Transverse colon (tissue), 4 donors: Measurements from ENCODE around the gene OSBPL3. TPM values are rescaled to one million over a fixed set of nuclear protein-coding genes. Genes with fewer than 3 reads are reported as not detected.

ENCODE experiments used
- DNase-seq: peaks from one replicate; pipeline ENCODE4 v3.0.0-alpha.2; 2019
- H3K27ac ChIP-seq, 4 donors: fragments of 200-600 bp; sonication (generic); 2 replicates each; pipeline ENCODE4 v1.5.1; 2016 to 2018; ENCODE audit warnings: inconsistent platforms in 4 of 4
- H3K27me3 ChIP-seq: fragments of 200-600 bp; sonication (generic); 2 replicates; pipeline ENCODE4 v1.5.1; 2017; ENCODE audit warnings: inconsistent platforms
- H3K36me3 ChIP-seq, 4 donors: fragments of 200-600 bp; sonication (generic); 2 replicates each; pipeline ENCODE4 v1.5.1; 2017 to 2019; ENCODE audit warnings: inconsistent platforms in 4 of 4
- H3K4me1 ChIP-seq, 4 donors: fragments of 200-600 bp; sonication (generic); 2 replicates each; pipeline ENCODE4 v1.5.1; 2017 to 2020; ENCODE audit warnings: inconsistent platforms in 4 of 4
- H3K4me3 ChIP-seq, 4 donors: fragments of 200-600 bp; sonication (generic); 1 replicate in 1 of 4; 2 replicates in 3 of 4; pipeline versions ENCODE4 v1.5.1 to v1.6.1; 2017 to 2019; ENCODE audit warnings: inconsistent platforms in 4 of 4
- H3K9me3 ChIP-seq, 2 donors: fragments of 200-600 bp; sonication (generic); 2 replicates each; pipeline ENCODE4 v1.5.1; 2017 to 2019; ENCODE audit warnings: inconsistent platforms in 2 of 2
- EP300 ChIP-seq: sonication (generic); formaldehyde crosslinking; IDR thresholded peaks from one replicate; pipeline ENCODE4 v1.6.1; 2017; ENCODE audit warnings: antibody characterized with exemption, low read depth
- POLR2A ChIP-seq: fragments of 450-650 bp; IDR thresholded peaks from one replicate; pipeline ENCODE4 v1.6.1; 2016; ENCODE audit warnings: antibody characterized with exemption, mild to moderate bottlenecking, moderate library complexity
- POLR2AphosphoS5 ChIP-seq, 3 donors: sonication (generic); formaldehyde crosslinking; IDR thresholded peaks; one replicate each; pipeline ENCODE4 v1.6.1; 2016; ENCODE audit warnings: antibody characterized with exemption in 3 of 3
- WGBS, 2 donors: methylation state at CpG; one replicate each; pipeline ENCODE4 v1.1.5; 2018; ENCODE audit warnings: low coverage in 1 of 2; 5-methylcytosine and 5-hydroxymethylcytosine counted together
- in situ Hi-C, 4 donors: fragments of 200-750 bp; cut with MboI; loops; one replicate each; pipeline versions ENCODE4 v1.15.0 to v1.15.1; 2017; ENCODE audit warnings: low sequenced_read_pairs in 3 of 4, low pct_ligation_motif_present in 1 of 4, low pct_unique_long_range_greater_than_20kb in 1 of 4
- intact Hi-C: fragments of 100-400 bp; cut with DNase I; formaldehyde crosslinking; loops from one replicate; pipeline ENCODE4 v1.15.1; 2023; ENCODE audit warnings: low total_unique reads
- total RNA-seq, 4 donors: library from RNA; depleted of rRNA; stranded (reverse); fragments of >200 nt; gene quantifications; one replicate each; pipeline ENCODE4 v1.1.0, GENCODE V29; 2016
- TF ChIP-seq, protein P1 (sequence below), 5 experiments: fragments of 200-600 bp in 3 of 5; fragments of 450-650 bp in 2 of 5; sonication (generic) in 3 of 5; IDR thresholded peaks; 1 replicate in 2 of 5; 2 replicates in 3 of 5; pipeline ENCODE4 v1.5.1; 2016 to 2017; ENCODE audit warnings: antibody characterized with exemption in 5 of 5, inconsistent platforms in 3 of 5, mild to moderate bottlenecking in 2 of 5, moderate library complexity in 1 of 5

OSBPL3 gene
- total RNA-seq, 4 donors from 2014 or later, result 6.7 to 20.6 (median 8.0) TPM

DNA sequence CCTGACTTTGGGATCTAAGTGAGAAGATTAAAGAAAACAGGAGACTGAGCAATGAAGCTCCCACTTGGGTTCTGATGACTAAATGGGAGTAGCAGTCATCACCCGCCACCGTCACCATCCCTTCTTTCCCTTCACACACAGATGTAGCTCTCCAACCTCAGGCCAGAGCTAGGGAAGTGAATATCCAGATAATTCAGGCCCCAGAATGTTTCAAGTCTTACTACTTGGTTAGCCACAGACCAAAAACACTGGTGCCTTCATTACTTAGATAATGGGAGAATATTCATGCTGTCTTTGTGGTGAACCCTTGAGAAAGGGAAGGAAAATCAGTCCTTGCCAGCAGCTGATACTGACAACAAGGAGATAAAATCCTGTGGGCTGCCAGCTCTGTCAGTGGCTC, 100.7 kb downstream of the OSBPL3 start:
- H3K4me1 ChIP-seq, result peaks cover 0 to 5% (median 2%) of the 10 kb centered on the region in 4 donors
- in situ Hi-C loops, result no loop called here

DNA sequence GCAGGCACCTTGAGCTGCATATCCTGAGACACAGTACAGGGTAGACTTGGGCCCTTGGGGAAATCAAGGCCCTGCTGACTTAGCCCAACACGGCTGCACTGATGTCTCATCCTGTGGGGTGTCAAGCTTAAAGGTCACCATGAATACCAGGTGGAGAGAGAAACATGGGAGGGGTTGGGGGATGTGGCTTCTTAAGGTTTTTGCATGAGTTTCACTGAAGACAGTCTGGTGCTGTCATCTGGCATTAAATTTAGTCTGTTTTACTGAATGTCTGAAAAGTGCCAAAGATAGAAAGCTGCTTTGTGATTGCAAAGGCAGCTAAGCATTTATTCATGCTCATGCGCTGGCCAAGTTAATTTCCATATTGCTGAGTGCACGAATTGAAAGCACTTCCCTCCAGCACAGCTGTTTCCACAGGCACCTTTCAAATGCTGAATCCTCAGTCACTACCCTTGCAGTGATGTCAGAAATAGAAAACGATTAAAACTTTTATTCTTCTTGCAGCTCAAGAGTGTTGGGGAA, 102.1 kb downstream of the OSBPL3 start:
- no peak overlapping the region for H3K4me3 ChIP-seq
- DNase-seq, result peak; percentile 41
- H3K27me3 ChIP-seq, result no peaks in the 10 kb centered on the region
- intact Hi-C loops, result no loop called here
- H3K36me3 ChIP-seq, result no peaks in the 10 kb centered on the region
- H3K27ac ChIP-seq, result peak overlapping the region in 2 of 4 donors; percentile 5 to 39
- H3K9me3 ChIP-seq, result no peaks in the 10 kb centered on the region
- in situ Hi-C loops, result no loop called here
- peaks cover 0 to 2% (median 0%) of the 10 kb centered on the region in 4 donors for H3K4me1 ChIP-seq
- 48 to 66% methylated on average over 3 to 4 of the region's 4 CpGs for WGBS, 2 donors
- TF ChIP-seq EP300, result no peak

More for the DNA sequence above, 100.7 kb downstream of the OSBPL3 start:
- no peak for DNase-seq
- intact Hi-C loops, result no loop called here
- Histone ChIP-seq H3K27me3 (no peaks in the 10 kb centered on the region), H3K9me3 (no peaks in the 10 kb centered on the region), H3K27ac (no peak overlapping the region), H3K36me3 (no peaks in the 10 kb centered on the region), H3K4me3 (no peak overlapping the region)
- WGBS, 2 donors, result 90 to 94% methylated on average over 2 of the region's 2 CpGs
- no peak for TF ChIP-seq POLR2A
- TF ChIP-seq, protein P1, sequence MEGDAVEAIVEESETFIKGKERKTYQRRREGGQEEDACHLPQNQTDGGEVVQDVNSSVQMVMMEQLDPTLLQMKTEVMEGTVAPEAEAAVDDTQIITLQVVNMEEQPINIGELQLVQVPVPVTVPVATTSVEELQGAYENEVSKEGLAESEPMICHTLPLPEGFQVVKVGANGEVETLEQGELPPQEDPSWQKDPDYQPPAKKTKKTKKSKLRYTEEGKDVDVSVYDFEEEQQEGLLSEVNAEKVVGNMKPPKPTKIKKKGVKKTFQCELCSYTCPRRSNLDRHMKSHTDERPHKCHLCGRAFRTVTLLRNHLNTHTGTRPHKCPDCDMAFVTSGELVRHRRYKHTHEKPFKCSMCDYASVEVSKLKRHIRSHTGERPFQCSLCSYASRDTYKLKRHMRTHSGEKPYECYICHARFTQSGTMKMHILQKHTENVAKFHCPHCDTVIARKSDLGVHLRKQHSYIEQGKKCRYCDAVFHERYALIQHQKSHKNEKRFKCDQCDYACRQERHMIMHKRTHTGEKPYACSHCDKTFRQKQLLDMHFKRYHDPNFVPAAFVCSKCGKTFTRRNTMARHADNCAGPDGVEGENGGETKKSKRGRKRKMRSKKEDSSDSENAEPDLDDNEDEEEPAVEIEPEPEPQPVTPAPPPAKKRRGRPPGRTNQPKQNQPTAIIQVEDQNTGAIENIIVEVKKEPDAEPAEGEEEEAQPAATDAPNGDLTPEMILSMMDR (IDR thresholded peaks at IDR 0.05), result no peak
- TF ChIP-seq POLR2AphosphoS5 (IDR thresholded peaks at IDR 0.05), result no peak
- no peak for TF ChIP-seq EP300

DNA sequence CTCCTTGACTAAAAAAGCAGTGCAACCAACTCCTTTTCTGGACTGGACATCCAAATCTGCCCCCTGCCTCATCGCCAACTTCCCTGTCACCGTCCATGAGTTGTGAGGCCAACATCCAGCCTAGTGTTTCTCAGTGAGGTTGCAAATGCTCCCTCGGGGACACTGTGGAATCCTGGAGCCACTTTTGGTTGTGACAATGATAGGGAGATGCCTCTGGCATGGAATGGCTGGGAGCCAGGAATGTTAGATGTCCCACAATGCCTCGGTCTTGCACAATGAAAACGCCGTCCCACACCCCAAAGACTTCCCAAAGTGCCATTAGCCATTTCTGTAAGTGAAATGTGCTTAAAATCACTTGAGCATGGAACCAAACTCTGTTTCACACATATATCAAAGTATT, 105.2 kb downstream of the OSBPL3 start:
- in situ Hi-C loops, result no loop called here
- H3K4me1 ChIP-seq, result no peaks in the 10 kb centered on the region
- no peak for DNase-seq
- no peak overlapping the region for H3K27ac ChIP-seq
- TF ChIP-seq, protein P1 (IDR thresholded peaks at IDR 0.05), result no peak
- TF ChIP-seq POLR2A, result no peak
- no peak for TF ChIP-seq POLR2AphosphoS5 (IDR thresholded peaks at IDR 0.05)
- no peak for TF ChIP-seq EP300
- intact Hi-C loops, result no loop called here
- no peaks in the 10 kb centered on the region for H3K27me3 ChIP-seq
- 92 to 93% methylated on average over 3 to 6 of the region's 6 CpGs for WGBS, 2 donors
- no peaks in the 10 kb centered on the region for H3K9me3 ChIP-seq
- no peaks in the 10 kb centered on the region for H3K36me3 ChIP-seq
- no peak overlapping the region for H3K4me3 ChIP-seq

DNA sequence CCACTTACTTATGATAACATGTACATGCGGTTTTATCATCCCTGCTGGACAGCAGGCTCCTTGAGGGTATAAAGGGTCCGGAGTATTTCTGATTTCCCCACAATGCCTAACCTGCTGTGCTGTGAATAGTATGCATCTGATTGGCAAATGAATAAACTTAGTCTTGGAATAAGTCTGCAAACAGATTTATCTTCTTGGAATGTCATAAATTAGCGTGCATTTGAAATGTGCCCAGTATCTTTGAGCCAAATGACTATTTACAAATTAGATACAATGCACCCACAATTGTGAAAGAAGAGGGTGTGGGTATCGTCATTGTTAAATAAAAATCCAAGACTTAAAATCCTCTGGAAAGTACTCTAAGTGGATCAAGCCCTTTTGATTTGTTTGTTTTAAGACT, 106.0 kb downstream of the OSBPL3 start:
- 77 to 84% methylated on average over 4 of the region's 4 CpGs for WGBS, 2 donors
- intact Hi-C loops (no loop called here), in situ Hi-C loops (no loop called here)
- H3K9me3 ChIP-seq, result no peaks in the 10 kb centered on the region
- DNase-seq, result no peak
- H3K27me3 ChIP-seq, result no peaks in the 10 kb centered on the region
- no peaks in the 10 kb centered on the region for H3K36me3 ChIP-seq
- TF ChIP-seq EP300, result no peak
- H3K4me1 ChIP-seq, result no peaks in the 10 kb centered on the region
- no peak overlapping the region for H3K4me3 ChIP-seq
- H3K27ac ChIP-seq, result no peak overlapping the region

DNA sequence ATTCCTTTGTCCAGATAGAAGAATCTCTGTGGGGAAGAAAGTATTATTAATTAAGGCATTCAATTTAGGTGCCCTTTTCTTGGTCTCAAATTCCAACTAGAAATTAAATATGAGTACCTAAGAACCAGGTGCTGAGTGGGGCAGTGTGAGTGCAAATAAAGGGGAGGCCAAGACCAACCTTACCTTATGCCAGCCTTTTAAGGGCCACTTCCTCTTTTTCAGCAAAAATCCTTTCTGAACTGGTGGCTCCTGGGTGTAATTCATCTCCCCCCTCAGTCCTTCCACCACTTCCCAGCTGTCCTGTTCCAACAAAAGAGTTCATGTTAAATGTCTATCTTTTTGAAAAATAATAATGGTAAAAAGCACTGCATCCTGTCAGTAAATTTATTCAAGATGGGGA, 108.2 kb downstream of the OSBPL3 start:
- no peaks in the 10 kb centered on the region for H3K9me3 ChIP-seq
- TF ChIP-seq EP300, result no peak
- no peak for TF ChIP-seq POLR2A
- no peak for TF ChIP-seq POLR2AphosphoS5 (IDR thresholded peaks at IDR 0.05)
- TF ChIP-seq, protein P1 (IDR thresholded peaks at IDR 0.05), result no peak
- no peaks in the 10 kb centered on the region for H3K36me3 ChIP-seq
- in situ Hi-C loops (no loop called here), intact Hi-C loops (no loop called here)
- H3K27ac ChIP-seq, result no peak overlapping the region
- no peak overlapping the region for H3K4me3 ChIP-seq
- H3K4me1 ChIP-seq, result no peaks in the 10 kb centered on the region
- H3K27me3 ChIP-seq, result no peaks in the 10 kb centered on the region
- no peak for DNase-seq
